Uterus (tissue), 4 donors: ENCODE data around the gene TMEM11. TPM values are rescaled to one million over a fixed set of nuclear protein-coding genes. Genes with fewer than 3 reads are reported as not detected.
A peak's percentile ranks its signal among the peaks of the same experiment; 100 is the strongest.

Experiments used
- DNase-seq, 2 donors: peaks; one replicate each; pipeline ENCODE4 v3.0.0-alpha.2; 2019 to 2020
- H3K27ac ChIP-seq, 2 donors: fragments of 200-600 bp; sonication (generic); 1 replicate in 1 of 2; 2 replicates in 1 of 2; pipeline ENCODE4 v1.5.1; 2016 to 2018
- H3K27me3 ChIP-seq, 2 donors: fragments of 200-600 bp; sonication (generic); one replicate each; pipeline ENCODE4 v1.5.1; 2018 to 2019; ENCODE audit warnings: control low read depth in 1 of 2
- H3K36me3 ChIP-seq, 2 donors: fragments of 200-600 bp; sonication (generic); one replicate each; pipeline ENCODE4 v1.5.1; 2019; ENCODE audit warnings: control low read depth in 1 of 2
- H3K4me1 ChIP-seq, 2 donors: fragments of 200-600 bp; sonication (generic); one replicate each; pipeline ENCODE4 v1.5.1; 2018 to 2019; ENCODE audit warnings: control low read depth in 1 of 2
- H3K4me3 ChIP-seq, 2 donors: fragments of 200-600 bp; sonication (generic); 1 replicate in 1 of 2; 2 replicates in 1 of 2; pipeline ENCODE4 v1.5.1; 2018 to 2019; ENCODE audit warnings: mild to moderate bottlenecking in 1 of 2
- H3K9me3 ChIP-seq, 2 donors: fragments of 200-600 bp; sonication (generic); one replicate each; pipeline ENCODE4 v1.5.1; 2019; ENCODE audit warnings: control low read depth in 1 of 2
- CTCF ChIP-seq, 4 experiments: fragments of 200-600 bp in 2 of 4; fragments of 450-650 bp in 2 of 4; sonication (generic) in 2 of 4; IDR thresholded peaks; one replicate each; pipeline ENCODE4 v1.5.1; 2016 to 2019; ENCODE audit warnings: antibody characterized with exemption in 4 of 4, mild to moderate bottlenecking in 2 of 4, moderate library complexity in 1 of 4
- POLR2A ChIP-seq, 2 donors: fragments of 450-650 bp; IDR thresholded peaks; one replicate each; pipeline ENCODE4 v1.6.1; 2016; ENCODE audit warnings: antibody characterized with exemption in 2 of 2, mild to moderate bottlenecking in 1 of 2, moderate library complexity in 1 of 2
- intact Hi-C: fragments of 100-400 bp; cut with DNase I; formaldehyde crosslinking; loops from one replicate; pipeline ENCODE4 v1.15.1; 2023; ENCODE audit warnings: low total_unique reads
- total RNA-seq, 4 donors: library from RNA; depleted of rRNA in 3 of 4; stranded (reverse); fragments of >200 nt in 3 of 4; gene quantifications; one replicate each; pipeline versions ENCODE4 v1.1.0 to v1.2.4, GENCODE V29; 2014 to 2023
- donor health status: DM: yes; HTN: yes; CAD: no.

The TMEM11 gene
- total RNA-seq, 4 donors from 2014 or later = 6.9 to 23.8 (median 15.3) TPM

GRCh38 chr17:21171309-21171922 lies 42.5 kb downstream of the TMEM11 start:
- intact Hi-C loops = no loop called here
- H3K4me1 ChIP-seq = peaks cover 0 to 8% of the 10 kb centered on the region in 2 donors

GRCh38 chr17:21170809-21171208 lies 43.2 kb downstream of the TMEM11 start:
- Histone ChIP-seq H3K4me3 (no peak overlapping the region), H3K4me1 (peaks cover 0 to 14% of the 10 kb centered on the region in 2 donors), H3K9me3 (no peaks in the 10 kb centered on the region), H3K36me3 (no peaks in the 10 kb centered on the region), H3K27me3 (no peaks in the 10 kb centered on the region), H3K27ac (peak overlapping the region; percentile 4 to 53)
- peak; percentile 42 to 48 for DNase-seq
- intact Hi-C loops = no loop called here
- TF ChIP-seq CTCF (IDR thresholded peaks at IDR 0.05) (no peak), POLR2A (IDR thresholded peaks at IDR 0.05) (no peak)

More at GRCh38 chr17:21171309-21171922, 42.5 kb downstream of the TMEM11 start:
- no peak for DNase-seq
- no peaks in the 10 kb centered on the region for H3K36me3 ChIP-seq
- H3K27ac ChIP-seq = peak overlapping the region in 1 of 2 donors; percentile 53
- TF ChIP-seq CTCF (IDR thresholded peaks at IDR 0.05) = no peak
- no peak for TF ChIP-seq POLR2A (IDR thresholded peaks at IDR 0.05)
- H3K27me3 ChIP-seq = no peaks in the 10 kb centered on the region
- H3K9me3 ChIP-seq = no peaks in the 10 kb centered on the region
- H3K4me3 ChIP-seq = no peak overlapping the region

- Histone ChIP-seq H3K4me1 (peaks cover 0 to 15% of the 10 kb centered on the region in 2 donors), H3K4me3 (no peak overlapping the region), H3K27me3 (no peaks in the 10 kb centered on the region), H3K36me3 (no peaks in the 10 kb centered on the region), H3K27ac (no peak overlapping the region), H3K9me3 (no peaks in the 10 kb centered on the region)
- DNase-seq = no peak
- TF ChIP-seq POLR2A (IDR thresholded peaks at IDR 0.05) = no peak
- no peak for TF ChIP-seq CTCF (IDR thresholded peaks at IDR 0.05)
- intact Hi-C loops = no loop called here
These were observed 44.5 kb downstream of the TMEM11 start for GRCh38 chr17:21169496-21169895.

- no peaks in the 10 kb centered on the region for H3K36me3 ChIP-seq
- no peak overlapping the region for H3K4me3 ChIP-seq
- TF ChIP-seq CTCF (IDR thresholded peaks at IDR 0.05) (no peak), POLR2A (IDR thresholded peaks at IDR 0.05) (no peak)
- peaks cover 0 to 15% of the 10 kb centered on the region in 2 donors for H3K4me1 ChIP-seq
- H3K27ac ChIP-seq = peak overlapping the region in 1 of 2 donors; percentile 87
- H3K27me3 ChIP-seq = no peaks in the 10 kb centered on the region
- no peak for DNase-seq
- intact Hi-C loops = no loop called here
- H3K9me3 ChIP-seq = no peaks in the 10 kb centered on the region
These were observed 45.5 kb downstream of the TMEM11 start for GRCh38 chr17:21168555-21168865.

- DNase-seq = no peak
- intact Hi-C loops = no loop called here
- H3K36me3 ChIP-seq = no peaks in the 10 kb centered on the region
- no peaks in the 10 kb centered on the region for H3K27me3 ChIP-seq
- TF ChIP-seq CTCF (IDR thresholded peaks at IDR 0.05) = no peak
- no peak for TF ChIP-seq POLR2A (IDR thresholded peaks at IDR 0.05)
- no peak overlapping the region for H3K4me3 ChIP-seq
- peaks cover 3 to 15% of the 10 kb centered on the region in 2 donors for H3K4me1 ChIP-seq
- H3K9me3 ChIP-seq = no peaks in the 10 kb centered on the region
- peak overlapping the region; percentile 64 to 87 for H3K27ac ChIP-seq
These were observed 46.7 kb downstream of the TMEM11 start for GRCh38 chr17:21167303-21167702.
